HepG2 (cell line): ENCODE measurements around the gene CAPRIN1. TPM values are rescaled to one million over a fixed set of nuclear protein-coding genes. Genes with fewer than 3 reads are reported as not detected.

ENCODE experiments used
- CENPT ChIP-seq: sonication (generic); formaldehyde crosslinking; IDR thresholded peaks from 2 replicates; pipeline ENCODE4 v1.8.0; 2022; ENCODE audit warnings: low read depth, mild to moderate bottlenecking, moderate library complexity, missing genetic modification reagents
- EEA1 ChIP-seq: sonication (generic); formaldehyde crosslinking; IDR thresholded peaks from 2 replicates; pipeline ENCODE4 v1.5.1; 2020; ENCODE audit warnings: mild to moderate bottlenecking, missing genetic modification reagents, borderline replicate concordance
- GTF2F1 ChIP-seq: fragments of 150-350 bp; IDR thresholded peaks from 2 replicates; pipeline ENCODE4 v1.6.1; 2014; ENCODE audit warnings: low read length
- HDAC1 ChIP-seq: sonication (generic); formaldehyde crosslinking; IDR thresholded peaks from 2 replicates; pipeline ENCODE4 v1.5.1; 2020; ENCODE audit warnings: mild to moderate bottlenecking, missing genetic modification reagents
- NBN ChIP-seq: fragments of 450-650 bp; conservative IDR thresholded peaks from 2 replicates; pipeline ENCODE4 v1.6.1; 2017
- NONO ChIP-seq, 2 experiments: fragments of 450-650 bp in 1 of 2; sonication (generic) in 1 of 2; formaldehyde crosslinking in 1 of 2; IDR thresholded peaks in 1 of 2; conservative IDR thresholded peaks in 1 of 2; 2 replicates each; pipeline versions ENCODE4 v1.6.1 to v1.8.0; 2017 to 2022; ENCODE audit warnings: mild to moderate bottlenecking in 1 of 2, missing genetic modification reagents in 1 of 2, moderate library complexity in 1 of 2
- SMAD9 ChIP-seq: sonication (generic); formaldehyde crosslinking; IDR thresholded peaks from 2 replicates; pipeline ENCODE4 v1.5.1; 2020; ENCODE audit warnings: mild to moderate bottlenecking, missing genetic modification reagents
- SMYD3 ChIP-seq: sonication (generic); formaldehyde crosslinking; IDR thresholded peaks from 2 replicates; pipeline ENCODE4 v1.8.1; 2023; ENCODE audit warnings: mild to moderate bottlenecking, missing genetic modification reagents
- SRSF9 ChIP-seq: fragments of 200-400 bp; formaldehyde crosslinking; IDR thresholded peaks from 2 replicates; pipeline ENCODE4 v1.6.1; 2018; ENCODE audit warnings: borderline replicate concordance, mild to moderate bottlenecking, low read depth, low read length; ENCODE audit not compliant: insufficient read depth, poor library complexity, severe bottlenecking
- TCF7 ChIP-seq: sonication (generic); IDR thresholded peaks from 2 replicates; pipeline ENCODE4 v1.6.1; 2016; ENCODE audit warnings: antibody characterized with exemption, low read depth
- WIZ ChIP-seq: sonication (generic); formaldehyde crosslinking; IDR thresholded peaks from 2 replicates; pipeline ENCODE4 v1.5.1; 2020; ENCODE audit warnings: mild to moderate bottlenecking, missing genetic modification reagents
- XRCC5 ChIP-seq: fragments of 200-400 bp; formaldehyde crosslinking; optimal IDR thresholded peaks from 2 replicates; pipeline ENCODE3; 2017; ENCODE audit warnings: mild to moderate bottlenecking, low read length
- ZFX ChIP-seq: sonication (generic); formaldehyde crosslinking; IDR thresholded peaks from 2 replicates; pipeline ENCODE4 v1.4.0; 2020; ENCODE audit warnings: mild to moderate bottlenecking, low read depth, missing genetic modification reagents, moderate library complexity
- ZIK1 ChIP-seq: sonication (generic); formaldehyde crosslinking; IDR thresholded peaks from 2 replicates; pipeline ENCODE4 v1.5.0; 2020; ENCODE audit warnings: mild to moderate bottlenecking, low read depth, missing genetic modification reagents, borderline replicate concordance
- ZMAT3 ChIP-seq: sonication (generic); formaldehyde crosslinking; conservative IDR thresholded peaks from 2 replicates; pipeline ENCODE4 v1.7.0; 2021; ENCODE audit warnings: missing genetic modification reagents
- ZNF235 ChIP-seq: sonication (generic); formaldehyde crosslinking; IDR thresholded peaks from 2 replicates; pipeline ENCODE4 v1.8.1; 2023; ENCODE audit warnings: mild to moderate bottlenecking, missing genetic modification reagents, borderline replicate concordance
- ZNF33A ChIP-seq: sonication (generic); formaldehyde crosslinking; IDR thresholded peaks from 2 replicates; pipeline ENCODE4 v1.5.1; 2020; ENCODE audit warnings: missing genetic modification reagents, mild to moderate bottlenecking, moderate library complexity, borderline replicate concordance
- polyA plus RNA-seq, 8 experiments: library from polyadenylated mRNA; depleted of rRNA in 3 of 8; stranded (reverse) in 7 of 8; unstranded in 1 of 8; fragments of >200 nt; fragmentation: Illumina TruSeq in 4 of 8; extraction: Trizol in 4 of 8; gene quantifications; 2 replicates each; pipeline versions ENCODE4 v1.2.1 to v1.2.3, GENCODE V29; 2011 to 2016; ENCODE audit warnings: low read depth in 4 of 8, missing spikeins in 1 of 8, mixed read lengths in 1 of 8; ENCODE audit not compliant: insufficient read depth in 1 of 8
- total RNA-seq, 5 experiments: library from RNA; depleted of rRNA; stranded (reverse); fragments of >200 nt; fragmentation: Illumina TruSeq; extraction: Trizol; gene quantifications; 2 replicates each; pipeline ENCODE4 v1.2.3, GENCODE V29; 2016; ENCODE audit warnings: low read depth in 1 of 5
- TF ChIP-seq, protein P1 (sequence below): sonication (generic); formaldehyde crosslinking; IDR thresholded peaks from 2 replicates; pipeline ENCODE4 v1.8.0; 2022; ENCODE audit warnings: missing genetic modification reagents, mild to moderate bottlenecking, inconsistent platforms, borderline replicate concordance
- TF ChIP-seq, protein P2 (sequence below): sonication (generic); formaldehyde crosslinking; IDR thresholded peaks from 2 replicates; pipeline ENCODE4 v1.5.0; 2020; ENCODE audit warnings: missing genetic modification reagents
- TF ChIP-seq, protein P3 (sequence below): sonication (generic); formaldehyde crosslinking; IDR thresholded peaks from 2 replicates; pipeline ENCODE4 v1.4.0; 2020; ENCODE audit warnings: missing genetic modification reagents
- TF ChIP-seq, protein P4 (sequence below): sonication (generic); formaldehyde crosslinking; IDR thresholded peaks from 2 replicates; pipeline ENCODE4 v1.4.0; 2020; ENCODE audit warnings: missing genetic modification reagents, borderline replicate concordance
- TF ChIP-seq, protein P5 (sequence below): sonication (generic); formaldehyde crosslinking; IDR thresholded peaks from 2 replicates; pipeline ENCODE4 v1.5.0; 2020; ENCODE audit warnings: missing genetic modification reagents

The CAPRIN1 gene
- total and polyA plus RNA-seq, 2 of the 13 experiments (the other 11 are each of a cell fraction or from before 2014, with no cell fraction given), result 114 to 162 TPM

DNA sequence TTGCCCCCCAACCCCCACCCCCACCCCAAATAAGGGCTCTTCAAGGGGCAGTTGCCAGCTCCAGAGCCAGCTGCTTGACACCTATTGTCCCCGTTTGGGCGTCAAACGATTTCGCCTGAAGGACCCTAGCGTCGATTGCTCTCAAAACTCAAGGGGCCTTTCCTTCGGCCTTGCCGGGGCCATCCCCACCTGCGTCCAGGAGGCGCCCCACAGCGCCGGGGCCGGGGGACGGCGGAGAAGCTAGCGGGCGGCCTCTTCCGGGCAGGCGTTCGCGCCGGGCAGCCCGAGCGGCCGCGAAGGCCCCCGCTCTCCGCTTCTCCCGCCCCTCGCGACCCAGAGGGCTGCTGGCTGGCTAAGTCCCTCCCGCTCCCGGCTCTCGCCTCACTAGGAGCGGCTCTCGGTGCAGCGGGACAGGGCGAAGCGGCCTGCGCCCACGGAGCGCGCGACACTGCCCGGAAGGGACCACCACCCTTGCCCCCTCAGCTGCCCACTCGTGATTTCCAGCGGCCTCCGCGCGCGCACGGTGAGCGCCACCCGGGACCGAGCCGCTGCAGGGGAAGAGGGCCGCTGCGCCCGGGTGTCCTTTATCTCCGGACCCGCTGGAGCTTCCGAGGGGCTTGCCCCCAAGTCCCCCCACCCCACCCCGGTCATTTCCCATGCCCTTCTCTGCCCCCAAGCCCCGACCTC, at the start of gene CAPRIN1 (continued):
- TF ChIP-seq, protein P1, sequence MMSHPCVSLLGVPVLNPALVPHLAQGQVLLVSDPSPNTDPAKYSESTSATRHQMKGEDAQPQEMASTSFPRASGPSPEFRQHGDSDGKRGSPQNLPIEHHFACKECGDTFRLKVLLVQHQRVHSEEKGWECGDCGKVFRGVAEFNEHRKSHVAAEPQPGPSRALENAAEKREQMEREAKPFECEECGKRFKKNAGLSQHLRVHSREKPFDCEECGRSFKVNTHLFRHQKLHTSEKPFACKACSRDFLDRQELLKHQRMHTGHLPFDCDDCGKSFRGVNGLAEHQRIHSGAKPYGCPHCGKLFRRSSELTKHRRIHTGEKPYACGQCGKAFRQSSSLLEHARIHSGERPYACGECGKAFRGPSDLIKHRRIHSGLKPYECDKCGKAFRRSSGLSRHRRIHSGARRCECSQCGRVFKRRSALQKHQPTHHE (CRISPR knock-in tag), result peak; percentile 57; the same call in 1 of the 2 replicates
- TF ChIP-seq, protein P2, sequence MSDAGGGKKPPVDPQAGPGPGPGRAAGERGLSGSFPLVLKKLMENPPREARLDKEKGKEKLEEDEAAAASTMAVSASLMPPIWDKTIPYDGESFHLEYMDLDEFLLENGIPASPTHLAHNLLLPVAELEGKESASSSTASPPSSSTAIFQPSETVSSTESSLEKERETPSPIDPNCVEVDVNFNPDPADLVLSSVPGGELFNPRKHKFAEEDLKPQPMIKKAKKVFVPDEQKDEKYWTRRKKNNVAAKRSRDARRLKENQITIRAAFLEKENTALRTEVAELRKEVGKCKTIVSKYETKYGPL (CRISPR knock-in tag), result 0 out of 2 replicates have a peak, but pooled peaks have one; percentile 27
- TF ChIP-seq GTF2F1, result no peak
- no peak for TF ChIP-seq TCF7
- TF ChIP-seq, protein P3, sequence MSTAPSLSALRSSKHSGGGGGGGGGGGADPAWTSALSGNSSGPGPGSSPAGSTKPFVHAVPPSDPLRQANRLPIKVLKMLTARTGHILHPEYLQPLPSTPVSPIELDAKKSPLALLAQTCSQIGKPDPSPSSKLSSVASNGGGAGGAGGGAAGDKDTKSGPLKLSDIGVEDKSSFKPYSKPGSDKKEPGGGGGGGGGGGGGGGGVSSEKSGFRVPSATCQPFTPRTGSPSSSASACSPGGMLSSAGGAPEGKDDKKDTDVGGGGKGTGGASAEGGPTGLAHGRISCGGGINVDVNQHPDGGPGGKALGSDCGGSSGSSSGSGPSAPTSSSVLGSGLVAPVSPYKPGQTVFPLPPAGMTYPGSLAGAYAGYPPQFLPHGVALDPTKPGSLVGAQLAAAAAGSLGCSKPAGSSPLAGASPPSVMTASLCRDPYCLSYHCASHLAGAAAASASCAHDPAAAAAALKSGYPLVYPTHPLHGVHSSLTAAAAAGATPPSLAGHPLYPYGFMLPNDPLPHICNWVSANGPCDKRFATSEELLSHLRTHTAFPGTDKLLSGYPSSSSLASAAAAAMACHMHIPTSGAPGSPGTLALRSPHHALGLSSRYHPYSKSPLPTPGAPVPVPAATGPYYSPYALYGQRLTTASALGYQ, result peak; percentile 62; the same call in 1 of the 2 replicates
- TF ChIP-seq SMYD3 (CRISPR knock-in tag), result no peak
- no peak for TF ChIP-seq SRSF9
- peak; percentile 87; the same call in 1 of the 2 replicates for TF ChIP-seq CENPT (CRISPR knock-in tag)
- peak; percentile 63; the same call in 1 of the 2 replicates for TF ChIP-seq EEA1
- TF ChIP-seq ZNF33A (CRISPR knock-in tag), result no peak
- peak; percentile 82; the same call in 1 of the 2 replicates for TF ChIP-seq ZFX (CRISPR knock-in tag)
- peak; percentile 25; the same call in 1 of the 2 replicates for TF ChIP-seq ZMAT3 (CRISPR knock-in tag)
- no peak for TF ChIP-seq WIZ
- TF ChIP-seq, protein P4, sequence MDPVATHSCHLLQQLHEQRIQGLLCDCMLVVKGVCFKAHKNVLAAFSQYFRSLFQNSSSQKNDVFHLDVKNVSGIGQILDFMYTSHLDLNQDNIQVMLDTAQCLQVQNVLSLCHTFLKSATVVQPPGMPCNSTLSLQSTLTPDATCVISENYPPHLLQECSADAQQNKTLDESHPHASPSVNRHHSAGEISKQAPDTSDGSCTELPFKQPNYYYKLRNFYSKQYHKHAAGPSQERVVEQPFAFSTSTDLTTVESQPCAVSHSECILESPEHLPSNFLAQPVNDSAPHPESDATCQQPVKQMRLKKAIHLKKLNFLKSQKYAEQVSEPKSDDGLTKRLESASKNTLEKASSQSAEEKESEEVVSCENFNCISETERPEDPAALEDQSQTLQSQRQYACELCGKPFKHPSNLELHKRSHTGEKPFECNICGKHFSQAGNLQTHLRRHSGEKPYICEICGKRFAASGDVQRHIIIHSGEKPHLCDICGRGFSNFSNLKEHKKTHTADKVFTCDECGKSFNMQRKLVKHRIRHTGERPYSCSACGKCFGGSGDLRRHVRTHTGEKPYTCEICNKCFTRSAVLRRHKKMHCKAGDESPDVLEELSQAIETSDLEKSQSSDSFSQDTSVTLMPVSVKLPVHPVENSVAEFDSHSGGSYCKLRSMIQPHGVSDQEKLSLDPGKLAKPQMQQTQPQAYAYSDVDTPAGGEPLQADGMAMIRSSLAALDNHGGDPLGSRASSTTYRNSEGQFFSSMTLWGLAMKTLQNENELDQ, result no peak
- TF ChIP-seq, protein P5, sequence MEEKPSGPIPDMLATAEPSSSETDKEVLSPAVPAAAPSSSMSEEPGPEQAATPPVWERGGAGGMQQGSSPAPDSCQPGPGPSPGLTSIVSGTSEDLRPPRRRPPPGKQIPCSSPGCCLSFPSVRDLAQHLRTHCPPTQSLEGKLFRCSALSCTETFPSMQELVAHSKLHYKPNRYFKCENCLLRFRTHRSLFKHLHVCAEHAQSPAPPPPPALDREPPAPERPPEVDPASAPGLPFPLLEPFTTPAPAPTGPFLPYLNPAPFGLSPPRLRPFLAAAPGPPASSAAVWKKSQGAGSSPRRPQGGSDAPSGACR (CRISPR knock-in tag), result no peak
- peak; percentile 30 for TF ChIP-seq HDAC1 (CRISPR knock-in tag)
- TF ChIP-seq NONO (IDR thresholded peaks at IDR 0.05), result no peak
- TF ChIP-seq NONO (CRISPR knock-in tag; conservative IDR thresholded peaks at IDR 0.05), result peak; percentile 73; the same call in 1 of the 2 replicates
- TF ChIP-seq ZIK1 (CRISPR knock-in tag), result no peak
- TF ChIP-seq NBN, result no peak
- TF ChIP-seq SMAD9 (CRISPR knock-in tag), result no peak
- TF ChIP-seq XRCC5, result peak; percentile 75
- TF ChIP-seq ZNF235, result 0 out of 2 replicates have a peak, but pooled peaks have one; percentile 77
